H9 (cell line): ENCODE measurements around the gene OR4D2. TPM values are rescaled to one million over a fixed set of nuclear protein-coding genes. Genes with fewer than 3 reads are reported as not detected.

ENCODE experiments used
- DNase-seq: peaks from one replicate; pipeline ENCODE4 v3.0.0-alpha.2; 2017
- H2AFZ ChIP-seq: one replicate; pipeline ENCODE4 v1.6.1; 2013; ENCODE audit warnings: mild to moderate bottlenecking, low read length, control low read depth, moderate library complexity
- H2AK5ac ChIP-seq: 2 replicates; pipeline ENCODE4 v1.6.1; 2013; ENCODE audit warnings: low read length, control low read depth, mixed read lengths; ENCODE audit not compliant: insufficient read length
- H2BK120ac ChIP-seq: one replicate; pipeline ENCODE4 v1.6.1; 2013; ENCODE audit warnings: low read depth, mild to moderate bottlenecking, low read length, control low read depth, inconsistent platforms; ENCODE audit not compliant: poor library complexity, severe bottlenecking
- H2BK12ac ChIP-seq: 2 replicates; pipeline ENCODE4 v1.6.1; 2013; ENCODE audit warnings: low read length, control low read depth, mixed read lengths, low read depth; ENCODE audit not compliant: insufficient read length
- H2BK15ac ChIP-seq: 2 replicates; pipeline ENCODE4 v1.6.1; 2013; ENCODE audit warnings: low read depth, low read length, control low read depth
- H2BK20ac ChIP-seq: one replicate; pipeline ENCODE4 v1.6.1; 2013; ENCODE audit warnings: low read depth, mild to moderate bottlenecking, low read length, control low read depth, inconsistent platforms; ENCODE audit not compliant: poor library complexity, severe bottlenecking
- H2BK5ac ChIP-seq: 2 replicates; pipeline ENCODE4 v1.6.1; 2013; ENCODE audit warnings: low read length, control low read depth, mixed read lengths; ENCODE audit not compliant: insufficient read length
- H3K14ac ChIP-seq: 2 replicates; pipeline ENCODE4 v1.6.1; 2013; ENCODE audit warnings: low read length, control low read depth; ENCODE audit not compliant: insufficient read depth
- H3K18ac ChIP-seq: 2 replicates; pipeline ENCODE4 v1.6.1; 2013; ENCODE audit warnings: low read depth, mild to moderate bottlenecking, mixed read lengths, low read length, control low read depth; ENCODE audit not compliant: insufficient read length
- H3K23ac ChIP-seq: 2 replicates; pipeline ENCODE4 v1.6.1; 2013; ENCODE audit warnings: low read length, control low read depth, mixed read lengths, low read depth; ENCODE audit not compliant: insufficient read length
- H3K23me2 ChIP-seq: 2 replicates; pipeline ENCODE4 v1.6.1; 2013; ENCODE audit warnings: low read depth, mild to moderate bottlenecking, mixed read lengths, low read length, control low read depth; ENCODE audit not compliant: insufficient read length, poor library complexity, severe bottlenecking
- H3K27ac ChIP-seq: 2 replicates; pipeline ENCODE4 v1.5.1; 2013; ENCODE audit warnings: low read length, control low read depth, mixed read lengths, low read depth; ENCODE audit not compliant: insufficient read length
- H3K27me3 ChIP-seq: 2 replicates; pipeline ENCODE4 v1.6.1; 2013; ENCODE audit warnings: low read length, control low read depth, inconsistent platforms; ENCODE audit not compliant: insufficient read depth
- H3K4ac ChIP-seq: 2 replicates; pipeline ENCODE4 v1.6.1; 2013; ENCODE audit warnings: low read depth, mild to moderate bottlenecking, control low read depth, inconsistent platforms, low read length, moderate library complexity
- H3K4me1 ChIP-seq: 2 replicates; pipeline ENCODE4 v1.6.1; 2013; ENCODE audit warnings: low read length, control low read depth, inconsistent platforms; ENCODE audit not compliant: insufficient read depth
- H3K4me2 ChIP-seq: 2 replicates; pipeline ENCODE4 v1.6.1; 2013; ENCODE audit warnings: low read length, control low read depth, mixed read lengths; ENCODE audit not compliant: insufficient read length, insufficient read depth
- H3K56ac ChIP-seq: 2 replicates; pipeline ENCODE4 v1.6.1; 2013; ENCODE audit warnings: low read depth, mild to moderate bottlenecking, mixed read lengths, low read length, control low read depth; ENCODE audit not compliant: insufficient read length
- H3K79me1 ChIP-seq: 2 replicates; pipeline ENCODE4 v1.6.1; 2013; ENCODE audit warnings: low read depth, mild to moderate bottlenecking, moderate library complexity, low read length, control low read depth, inconsistent platforms; ENCODE audit not compliant: insufficient read depth, poor library complexity, severe bottlenecking
- H3K79me2 ChIP-seq: 2 replicates; pipeline ENCODE4 v1.6.1; 2013; ENCODE audit warnings: low read length, control low read depth, inconsistent platforms; ENCODE audit not compliant: insufficient read depth
- H3K9ac ChIP-seq: 2 replicates; pipeline ENCODE4 v1.6.1; 2013; ENCODE audit warnings: low read length, control low read depth, mixed read lengths; ENCODE audit not compliant: insufficient read length; ENCODE audit errors: extremely low read depth
- H3K9me3 ChIP-seq: one replicate; pipeline ENCODE4 v1.6.1; 2013; ENCODE audit warnings: low read depth, low read length, inconsistent platforms; ENCODE audit not compliant: control insufficient read depth
- H3T11ph ChIP-seq: one replicate; pipeline ENCODE4 v1.6.1; 2013; ENCODE audit warnings: mild to moderate bottlenecking, low read length, control low read depth, inconsistent platforms
- H4K20me1 ChIP-seq: one replicate; pipeline ENCODE4 v1.6.1; 2013; ENCODE audit not compliant: control insufficient read depth, insufficient read length, insufficient read depth
- H4K5ac ChIP-seq: 2 replicates; pipeline ENCODE4 v1.6.1; 2013; ENCODE audit warnings: low read depth, mild to moderate bottlenecking, mixed read lengths, low read length, control low read depth; ENCODE audit not compliant: insufficient read length
- H4K8ac ChIP-seq: replicated peaks from 2 replicates; pipeline ENCODE4 v1.6.1; 2013; ENCODE audit warnings: low read length, control low read depth, mixed read lengths, low read depth; ENCODE audit not compliant: insufficient read length
- H4K91ac ChIP-seq: 2 replicates; pipeline ENCODE4 v1.6.1; 2013; ENCODE audit warnings: low read depth, mild to moderate bottlenecking, moderate library complexity, mixed read lengths, low read length, control low read depth; ENCODE audit not compliant: insufficient read length
- H3K27ac Mint-ChIP-seq, 3 experiments: 2 replicates in 2 of 3; 3 replicates in 1 of 3; pipeline ENCODE4 v1.8.0; 2020 to 2021; ENCODE audit warnings: mixed read lengths in 3 of 3, mild to moderate bottlenecking in 1 of 3, moderate library complexity in 1 of 3
- H3K27me3 Mint-ChIP-seq: 2 replicates; pipeline ENCODE4 v1.8.0; 2021; ENCODE audit warnings: low read depth, mild to moderate bottlenecking, moderate library complexity, mixed read lengths
- H3K36me3 Mint-ChIP-seq, 3 experiments: 2 replicates in 2 of 3; 3 replicates in 1 of 3; pipeline ENCODE4 v1.8.0; 2020 to 2021; ENCODE audit warnings: low read depth in 3 of 3, mixed read lengths in 3 of 3; ENCODE audit not compliant: insufficient read depth in 1 of 3
- H3K4me1 Mint-ChIP-seq, 2 experiments: 2 replicates each; pipeline ENCODE4 v1.8.0; 2020; ENCODE audit warnings: mixed read lengths in 2 of 2
- H3K4me3 Mint-ChIP-seq, 2 experiments: 2 replicates in 1 of 2; 3 replicates in 1 of 2; pipeline ENCODE4 v1.8.0; 2020 to 2021; ENCODE audit warnings: mild to moderate bottlenecking in 2 of 2, mixed read lengths in 2 of 2, moderate library complexity in 1 of 2
- H3K9me3 Mint-ChIP-seq, 2 experiments: 2 replicates in 1 of 2; 3 replicates in 1 of 2; pipeline ENCODE4 v1.8.0; 2020; ENCODE audit warnings: mild to moderate bottlenecking in 2 of 2, mixed read lengths in 2 of 2, moderate library complexity in 1 of 2
- WGBS: extraction: QIAGEN DNeasy Blood & Tissue Kit; methylation state at CpG from one replicate; pipeline ENCODE4 v1.1.7; 2013; ENCODE audit warnings: missing lambda C conversion rate, low lambda C conversion rate, mixed read lengths; ENCODE audit not compliant: insufficient read length; ENCODE audit errors: extremely low coverage; 5-methylcytosine and 5-hydroxymethylcytosine counted together
- total RNA-seq: library from RNA; stranded (reverse); gene quantifications from 2 replicates; pipeline ENCODE4 v1.2.1, GENCODE V29; 2021
- TF ChIP-seq, protein P1 (sequence below): fragments of 200-600 bp; sonication (generic); conservative IDR thresholded peaks from 3 replicates; pipeline ENCODE4 v1.8.0; 2021; ENCODE audit warnings: antibody characterized with exemption, mild to moderate bottlenecking

The OR4D2 gene
- total RNA-seq, 1 experiment from 2014 or later: not detected

DNA sequence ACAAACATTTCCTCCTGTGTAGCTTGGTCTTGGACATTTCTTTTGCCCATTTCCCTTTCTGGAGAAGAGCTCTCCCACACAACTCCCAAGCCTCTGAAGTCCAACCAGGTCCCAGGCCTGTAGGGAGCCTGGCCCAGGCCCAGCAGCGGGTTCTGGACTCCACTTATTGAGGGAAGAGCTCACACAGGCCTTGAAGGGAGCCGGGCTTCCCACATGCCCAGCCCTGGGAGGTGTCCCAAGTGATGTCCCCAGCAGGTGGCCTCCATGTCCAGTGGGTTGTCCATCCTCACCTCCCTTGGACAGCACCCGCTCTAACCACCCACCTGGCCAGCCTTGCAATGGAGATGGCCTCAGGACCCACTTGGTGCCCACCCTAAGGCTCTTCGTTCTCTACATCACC, 19.8 kb downstream of the OR4D2 start:
- no peak overlapping the region for H2BK5ac ChIP-seq
- H3K56ac ChIP-seq: no peak overlapping the region
- no peak overlapping the region for H2BK12ac ChIP-seq
- H3K9ac ChIP-seq: no peak overlapping the region
- H3K23ac ChIP-seq: no peak overlapping the region
- no peaks in the 10 kb centered on the region for H3K9me3 ChIP-seq
- no peak overlapping the region for H3K18ac ChIP-seq
- H3K27ac ChIP-seq: no peak overlapping the region
- DNase-seq: no peak
- no peak overlapping the region for H2BK15ac ChIP-seq
- no peak overlapping the region for H4K5ac ChIP-seq
- H3K14ac ChIP-seq: no peak overlapping the region
- no peaks in the 10 kb centered on the region for H3K79me1 ChIP-seq
- H3K4ac ChIP-seq: no peak overlapping the region
- no peak overlapping the region for H3K4me2 ChIP-seq
- H3T11ph ChIP-seq: no peak overlapping the region
- Mint-ChIP-seq H3K4me3 (no peak overlapping the region), H3K27ac (peak overlapping the region in 1 of 3 experiments; percentile 49; a peak in 1 of 7 replicates), H3K27me3 (peaks cover 7% of the 10 kb centered on the region), H3K4me1 (peaks cover 13 to 14% of the 10 kb centered on the region in 2 experiments), H3K36me3 (no peaks in the 10 kb centered on the region), H3K9me3 (no peaks in the 10 kb centered on the region; a peak in 1 of 5 replicates)
- no peaks in the 10 kb centered on the region for H3K27me3 ChIP-seq
- no peaks in the 10 kb centered on the region for H3K23me2 ChIP-seq
- no peaks in the 10 kb centered on the region for H3K79me2 ChIP-seq
- H4K8ac ChIP-seq: no peak overlapping the region
- H3K4me1 ChIP-seq: no peaks in the 10 kb centered on the region
- no CpG with 5 or more reads among the region's 4 CpGs for WGBS
- H2AFZ ChIP-seq: no peak overlapping the region
- no peaks in the 10 kb centered on the region for H4K20me1 ChIP-seq
- H2BK120ac ChIP-seq: no peak overlapping the region
- TF ChIP-seq, protein P1, sequence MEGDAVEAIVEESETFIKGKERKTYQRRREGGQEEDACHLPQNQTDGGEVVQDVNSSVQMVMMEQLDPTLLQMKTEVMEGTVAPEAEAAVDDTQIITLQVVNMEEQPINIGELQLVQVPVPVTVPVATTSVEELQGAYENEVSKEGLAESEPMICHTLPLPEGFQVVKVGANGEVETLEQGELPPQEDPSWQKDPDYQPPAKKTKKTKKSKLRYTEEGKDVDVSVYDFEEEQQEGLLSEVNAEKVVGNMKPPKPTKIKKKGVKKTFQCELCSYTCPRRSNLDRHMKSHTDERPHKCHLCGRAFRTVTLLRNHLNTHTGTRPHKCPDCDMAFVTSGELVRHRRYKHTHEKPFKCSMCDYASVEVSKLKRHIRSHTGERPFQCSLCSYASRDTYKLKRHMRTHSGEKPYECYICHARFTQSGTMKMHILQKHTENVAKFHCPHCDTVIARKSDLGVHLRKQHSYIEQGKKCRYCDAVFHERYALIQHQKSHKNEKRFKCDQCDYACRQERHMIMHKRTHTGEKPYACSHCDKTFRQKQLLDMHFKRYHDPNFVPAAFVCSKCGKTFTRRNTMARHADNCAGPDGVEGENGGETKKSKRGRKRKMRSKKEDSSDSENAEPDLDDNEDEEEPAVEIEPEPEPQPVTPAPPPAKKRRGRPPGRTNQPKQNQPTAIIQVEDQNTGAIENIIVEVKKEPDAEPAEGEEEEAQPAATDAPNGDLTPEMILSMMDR: no peak
- no peak overlapping the region for H4K91ac ChIP-seq
- no peak overlapping the region for H2BK20ac ChIP-seq
- no peak overlapping the region for H2AK5ac ChIP-seq
